Activated naive CD8-positive, alpha-beta T cell treated with anti-CD3 and anti-CD28 coated beads, Interleukin-2, amount 10 ng/mL, durations not matched to agents 7 days and 5 days (primary cell): Measurements from ENCODE around the gene PPP6C. TPM values are rescaled to one million over a fixed set of nuclear protein-coding genes. Genes with fewer than 3 reads are reported as not detected.

ENCODE experiments used
- total RNA-seq, 2 experiments: library from RNA; stranded (reverse); gene quantifications; one replicate each; pipeline ENCODE4 v1.2.3, GENCODE V29; 2021

PPP6C gene
- total RNA-seq, 2 experiments from 2014 or later: 48.8 to 50.4 TPM

Other genes starting within 250 kb of the PPP6C start
- gene GOLGA1, start 248.7 kb downstream of the PPP6C start, total RNA-seq: 10 to 100 TPM; 23.4 to 26.8 TPM
- 10 to 100 TPM; 12.6 to 12.8 TPM for gene SCAI, start 46.3 kb downstream of the PPP6C start, total RNA-seq
- gene RABEPK, start 10.7 kb upstream of the PPP6C start, total RNA-seq: 10 to 100 TPM in 1 of 2 experiments, 1 to 10 TPM in 1; 9.9 to 12.3 TPM
- gene HSPA5, start 51.5 kb upstream of the PPP6C start, total RNA-seq: 10 to 100 TPM; 77.4 to 81.3 TPM
- gene GAPVD1, start 72.0 kb upstream of the PPP6C start, total RNA-seq: 10 to 100 TPM; 57.8 to 58.7 TPM